ENCODE measurements around the gene PLCB4.

Gene PLCB4

DNA sequence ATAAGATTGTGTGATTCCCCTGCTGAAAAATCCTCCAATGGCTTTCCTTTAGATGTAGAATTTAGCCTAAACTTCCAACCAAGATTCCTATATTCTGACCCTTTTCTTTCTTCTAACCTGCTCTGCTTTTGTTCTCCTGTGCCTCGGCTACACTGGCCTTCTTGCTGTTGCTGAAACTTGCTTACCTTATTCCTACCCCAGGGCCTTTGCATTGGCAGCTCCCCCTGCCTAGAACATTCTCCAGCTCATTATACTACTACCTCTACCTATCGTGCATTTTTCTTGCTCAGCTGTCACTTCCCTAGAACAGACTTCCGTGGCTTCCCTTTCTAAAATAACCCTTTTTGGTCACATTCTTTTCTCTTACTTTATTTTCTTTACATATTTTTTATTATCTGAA, 48.7 kb downstream of the PLCB4 start:
- in situ Hi-C loops (cut with MboI; ENCODE audit: low pct_unique_long_range_greater_than_20kb, low sequenced_read_pairs, unreplicated experiment): no loop called here
- no peak for DNase-seq (ENCODE audit: low spot score)
- TF ChIP-seq, protein P1, sequence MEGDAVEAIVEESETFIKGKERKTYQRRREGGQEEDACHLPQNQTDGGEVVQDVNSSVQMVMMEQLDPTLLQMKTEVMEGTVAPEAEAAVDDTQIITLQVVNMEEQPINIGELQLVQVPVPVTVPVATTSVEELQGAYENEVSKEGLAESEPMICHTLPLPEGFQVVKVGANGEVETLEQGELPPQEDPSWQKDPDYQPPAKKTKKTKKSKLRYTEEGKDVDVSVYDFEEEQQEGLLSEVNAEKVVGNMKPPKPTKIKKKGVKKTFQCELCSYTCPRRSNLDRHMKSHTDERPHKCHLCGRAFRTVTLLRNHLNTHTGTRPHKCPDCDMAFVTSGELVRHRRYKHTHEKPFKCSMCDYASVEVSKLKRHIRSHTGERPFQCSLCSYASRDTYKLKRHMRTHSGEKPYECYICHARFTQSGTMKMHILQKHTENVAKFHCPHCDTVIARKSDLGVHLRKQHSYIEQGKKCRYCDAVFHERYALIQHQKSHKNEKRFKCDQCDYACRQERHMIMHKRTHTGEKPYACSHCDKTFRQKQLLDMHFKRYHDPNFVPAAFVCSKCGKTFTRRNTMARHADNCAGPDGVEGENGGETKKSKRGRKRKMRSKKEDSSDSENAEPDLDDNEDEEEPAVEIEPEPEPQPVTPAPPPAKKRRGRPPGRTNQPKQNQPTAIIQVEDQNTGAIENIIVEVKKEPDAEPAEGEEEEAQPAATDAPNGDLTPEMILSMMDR (IDR thresholded peaks at IDR 0.05; ENCODE audit: extremely low read depth, insufficient read depth, missing control alignments): no peak

DNA sequence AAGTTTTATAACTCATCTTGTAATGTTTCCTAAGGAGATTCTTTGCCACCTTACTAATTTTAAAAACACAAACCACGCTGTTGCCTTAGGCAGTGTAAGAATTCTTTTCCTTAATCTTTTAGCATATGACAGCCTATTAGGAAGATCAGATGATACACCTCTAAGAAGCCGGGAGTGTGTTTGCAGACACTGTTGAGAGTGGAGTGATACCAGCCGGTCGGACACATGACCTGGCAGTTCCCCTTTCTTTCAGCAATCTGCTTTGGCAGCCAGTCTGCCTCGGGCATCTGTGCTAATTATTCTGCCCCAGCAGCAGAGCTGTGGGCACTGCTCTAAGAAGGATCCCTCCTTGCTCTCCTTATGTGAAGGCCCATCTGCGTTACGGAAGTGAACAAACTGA, 50.9 kb downstream of the PLCB4 start:
- DNase-seq (ENCODE audit: low spot score): no peak
- TF ChIP-seq, protein P1 (IDR thresholded peaks at IDR 0.05; ENCODE audit: extremely low read depth, insufficient read depth, missing control alignments): no peak
- in situ Hi-C loops (cut with MboI; ENCODE audit: low pct_unique_long_range_greater_than_20kb, low sequenced_read_pairs, unreplicated experiment): no loop called here

DNA sequence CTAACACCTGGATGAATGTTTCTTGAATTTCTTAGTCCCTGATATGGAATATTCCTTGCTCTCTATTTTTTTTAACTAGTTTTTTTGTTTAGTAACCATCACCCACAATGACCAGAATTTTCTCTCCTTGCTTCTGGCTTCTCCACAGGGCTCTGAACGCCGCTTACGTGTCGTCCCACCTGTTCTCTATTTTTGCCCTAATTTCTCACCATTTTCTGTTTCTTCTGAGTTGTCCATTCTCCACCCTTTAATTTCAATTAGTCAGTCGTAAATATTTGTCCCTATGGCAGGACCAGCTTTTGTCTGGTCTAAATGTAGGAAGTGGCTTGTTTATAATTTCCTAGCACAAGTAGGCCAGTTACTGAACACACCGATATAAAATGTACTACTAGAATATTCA, 52.3 kb downstream of the PLCB4 start:
- TF ChIP-seq, protein P1 (IDR thresholded peaks at IDR 0.05; ENCODE audit: extremely low read depth, insufficient read depth, missing control alignments): no peak
- in situ Hi-C loops (cut with MboI; ENCODE audit: low pct_unique_long_range_greater_than_20kb, low sequenced_read_pairs, unreplicated experiment): no loop called here
- DNase-seq (ENCODE audit: low spot score): no peak

DNA sequence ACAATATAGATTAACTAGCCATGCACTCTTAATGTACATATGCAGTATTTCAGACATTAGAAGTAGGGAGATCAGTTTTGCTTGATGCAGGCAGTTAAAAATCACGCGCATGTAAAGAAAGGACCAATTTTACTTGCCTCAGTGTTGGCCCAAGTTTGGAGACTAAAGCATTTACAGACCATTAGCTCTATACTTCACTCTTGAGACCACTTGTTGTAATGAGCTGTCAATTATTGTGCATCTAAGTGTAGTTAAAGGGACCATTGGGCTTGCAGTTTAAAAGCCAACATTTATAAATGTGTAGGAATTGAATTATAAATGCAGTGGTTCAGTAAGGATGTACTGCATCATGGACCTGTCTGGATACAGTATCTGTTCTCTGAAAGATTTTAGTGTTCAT, 53.7 kb downstream of the PLCB4 start:
- TF ChIP-seq, protein P1 (IDR thresholded peaks at IDR 0.05; ENCODE audit: extremely low read depth, insufficient read depth, missing control alignments): no peak
- in situ Hi-C loops (cut with MboI; ENCODE audit: low pct_unique_long_range_greater_than_20kb, low sequenced_read_pairs, unreplicated experiment): no loop called here
- no peak for DNase-seq (ENCODE audit: low spot score)

DNA sequence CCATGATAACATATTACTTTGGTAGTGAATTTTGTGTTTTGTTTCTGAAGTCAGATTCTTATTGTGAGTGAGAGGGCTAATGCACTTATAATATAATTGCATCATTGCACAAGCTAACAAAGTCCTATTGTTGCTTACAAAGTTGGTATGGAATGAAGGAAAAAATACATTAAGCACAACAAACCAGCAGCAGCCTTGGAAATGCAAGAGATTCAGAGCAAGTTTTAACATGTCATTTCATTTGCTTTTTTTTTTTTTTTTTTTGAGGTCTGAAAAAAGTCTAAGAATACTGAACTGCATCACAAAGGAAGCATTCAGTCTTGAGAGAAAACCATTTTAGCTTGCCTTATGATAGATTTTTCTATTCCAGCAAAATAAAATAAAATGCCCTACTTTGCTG, 57.6 kb downstream of the PLCB4 start:
- DNase-seq (ENCODE audit: low spot score): no peak
- TF ChIP-seq, protein P1 (IDR thresholded peaks at IDR 0.05; ENCODE audit: extremely low read depth, insufficient read depth, missing control alignments): no peak
- in situ Hi-C loops (cut with MboI; ENCODE audit: low pct_unique_long_range_greater_than_20kb, low sequenced_read_pairs, unreplicated experiment): no loop called here

DNA sequence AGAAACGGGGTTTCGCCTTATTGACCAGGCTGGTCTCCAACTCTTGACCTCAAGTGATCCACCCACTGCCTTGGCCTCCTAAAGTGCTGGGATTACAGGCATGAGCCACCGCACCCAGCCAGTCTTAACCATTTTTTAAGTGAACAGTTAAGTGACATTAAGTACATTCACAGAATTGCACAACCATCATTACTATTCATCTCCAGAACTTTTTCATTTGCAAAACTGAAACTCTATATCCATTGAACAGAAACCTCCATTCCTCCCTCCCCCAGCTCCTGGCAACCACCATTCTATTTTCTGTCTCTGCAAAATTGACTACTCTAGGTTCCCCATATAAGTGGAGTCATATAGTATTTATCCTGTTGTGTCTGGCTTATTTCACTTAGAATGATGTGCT, 59.7 kb downstream of the PLCB4 start:
- in situ Hi-C loops (cut with MboI; ENCODE audit: low pct_unique_long_range_greater_than_20kb, low sequenced_read_pairs, unreplicated experiment): no loop called here
- no peak for DNase-seq (ENCODE audit: low spot score)
- TF ChIP-seq, protein P1 (IDR thresholded peaks at IDR 0.05; ENCODE audit: extremely low read depth, insufficient read depth, missing control alignments): no peak

DNA sequence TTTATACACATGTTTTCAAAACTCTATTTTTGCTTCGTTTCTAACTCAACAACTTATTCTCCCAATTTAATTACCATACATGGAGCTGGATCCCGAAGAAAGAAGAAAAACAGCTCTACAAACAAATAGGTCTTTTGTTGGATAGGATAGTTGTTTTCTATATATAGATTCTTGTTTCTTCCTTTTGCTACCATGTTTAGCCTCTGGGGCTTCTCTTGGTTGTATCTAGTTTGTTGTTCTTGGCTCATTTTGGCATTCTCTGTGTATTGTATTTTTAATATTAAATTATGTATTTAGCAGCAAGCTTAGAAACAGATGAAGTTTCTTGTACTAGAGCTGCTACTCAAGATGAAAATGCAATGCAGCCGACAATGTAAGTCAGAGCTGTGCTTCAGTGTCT, 60.9 kb downstream of the PLCB4 start:
- in situ Hi-C loops (cut with MboI; ENCODE audit: low pct_unique_long_range_greater_than_20kb, low sequenced_read_pairs, unreplicated experiment): no loop called here
- DNase-seq (ENCODE audit: low spot score): no peak
- TF ChIP-seq, protein P1 (IDR thresholded peaks at IDR 0.05; ENCODE audit: extremely low read depth, insufficient read depth, missing control alignments): no peak

Data from GM13977 (cell line).